ENCODE measurements around the gene GNG10.
"Not testable (repeated sequence)": the region's sequence is repeated elsewhere in the genome, so short reads cannot be mapped to it uniquely, and the experiment has no call there.

GRCh38 chr9:111617349-111617748, 44.1 kb upstream of the GNG10 start:
- TF ChIP-seq CTCF, POLR2A (IDR thresholded peaks at IDR 0.05): not testable (repeated sequence)

Measured in right lobe of liver (tissue), 4 donors.